ENCODE measurements around the gene CNOT9. TPM values are rescaled to one million over a fixed set of nuclear protein-coding genes. Genes with fewer than 3 reads are reported as not detected.

The CNOT9 gene
- total and polyA plus RNA-seq, 2 of the 13 experiments (the other 11 are each of a cell fraction or from before 2014, with no cell fraction given), result 82.6 to 92.4 TPM

DNA sequence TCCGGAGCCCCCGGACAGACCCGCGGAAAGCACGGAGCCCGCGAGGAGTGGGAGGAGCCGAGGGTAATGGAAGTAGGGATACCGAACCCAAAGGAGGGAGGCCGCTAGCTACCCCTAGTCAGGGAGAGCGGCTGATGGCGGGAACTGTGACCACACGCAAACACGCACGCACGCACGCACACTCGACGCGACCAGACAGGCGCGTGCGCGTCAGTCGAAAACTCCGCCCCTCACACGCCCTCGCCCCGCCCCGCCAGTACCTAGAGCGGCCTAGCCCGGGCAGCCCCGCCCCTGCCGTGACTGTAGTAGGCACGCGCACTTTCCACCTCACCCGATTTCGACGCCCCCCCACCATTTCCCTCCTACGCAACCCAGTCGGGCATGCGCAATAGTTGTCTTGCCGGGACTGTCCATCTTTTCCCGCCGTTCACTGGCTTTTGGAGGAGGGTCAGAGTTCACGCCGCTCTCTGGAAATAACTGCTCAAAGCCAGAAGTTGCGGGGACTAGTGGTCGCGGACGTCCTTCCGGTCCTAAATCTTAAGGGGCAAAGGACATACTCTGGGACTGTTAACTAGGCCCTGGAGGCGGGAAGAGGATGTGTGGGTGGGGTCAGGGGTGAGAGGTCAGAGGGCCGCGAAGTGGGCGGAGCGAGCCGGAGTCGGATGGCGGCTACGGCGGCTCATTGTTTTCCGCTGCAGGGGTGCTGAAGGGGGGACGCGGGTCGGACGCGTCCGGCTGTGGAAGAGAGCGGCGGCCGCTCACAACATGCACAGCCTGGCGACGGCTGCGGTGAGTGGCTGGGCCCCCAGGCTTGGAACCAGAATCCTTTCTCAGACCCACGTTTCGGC lies at the start of gene CNOT9, which contains the start of gene USP37 (continued):
- TF ChIP-seq KIAA2018 (CRISPR knock-in tag; IDR thresholded peaks at IDR 0.05; ENCODE audit: borderline replicate concordance) (peak; percentile 99; the same call in 1 of the 2 replicates), RFXAP (CRISPR knock-in tag; IDR thresholded peaks at IDR 0.05; ENCODE audit: borderline replicate concordance) (peak; percentile 92), ELF1 (CRISPR knock-in tag; IDR thresholded peaks at IDR 0.05) (peak; percentile 75), ZNF343 (CRISPR knock-in tag; IDR thresholded peaks at IDR 0.05) (peak; percentile 93), PHF8 (CRISPR knock-in tag; IDR thresholded peaks at IDR 0.05) (peak; percentile 85), POLR2G (IDR thresholded peaks at IDR 0.05; ENCODE audit: low read depth, low read length) (peak; percentile 92), ZNF776 (CRISPR knock-in tag; IDR thresholded peaks at IDR 0.05) (peak; percentile 92), ATF7-NPFF (CRISPR knock-in tag; IDR thresholded peaks at IDR 0.05; ENCODE audit: low read depth) (peak; percentile 97), SMAD1 (CRISPR knock-in tag; IDR thresholded peaks at IDR 0.05; ENCODE audit: borderline replicate concordance, low read depth) (peak; percentile 93; the same call in 1 of the 2 replicates), ZMAT3 (CRISPR knock-in tag; conservative IDR thresholded peaks at IDR 0.05) (peak; percentile 99), SYNCRIP (IDR thresholded peaks at IDR 0.05; ENCODE audit: insufficient read depth, low read depth, low read length) (no peak), POLR2AphosphoS5 (IDR thresholded peaks at IDR 0.05; ENCODE audit: low read depth, low read length) (peak; percentile 84), FOXP1 (IDR thresholded peaks at IDR 0.05) (no peak), FOXP1 (CRISPR knock-in tag; IDR thresholded peaks at IDR 0.05) (no peak), ZBTB2 (CRISPR knock-in tag; IDR thresholded peaks at IDR 0.05; ENCODE audit: low read depth) (peak; percentile 93), ZNF619 (CRISPR knock-in tag; IDR thresholded peaks at IDR 0.05) (no peak; the same call in 1 of the 2 replicates)
- TF ChIP-seq, protein P1, sequence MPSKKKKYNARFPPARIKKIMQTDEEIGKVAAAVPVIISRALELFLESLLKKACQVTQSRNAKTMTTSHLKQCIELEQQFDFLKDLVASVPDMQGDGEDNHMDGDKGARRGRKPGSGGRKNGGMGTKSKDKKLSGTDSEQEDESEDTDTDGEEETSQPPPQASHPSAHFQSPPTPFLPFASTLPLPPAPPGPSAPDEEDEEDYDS (CRISPR knock-in tag; IDR thresholded peaks at IDR 0.05), result peak; percentile 86
- TF ChIP-seq, protein P2, sequence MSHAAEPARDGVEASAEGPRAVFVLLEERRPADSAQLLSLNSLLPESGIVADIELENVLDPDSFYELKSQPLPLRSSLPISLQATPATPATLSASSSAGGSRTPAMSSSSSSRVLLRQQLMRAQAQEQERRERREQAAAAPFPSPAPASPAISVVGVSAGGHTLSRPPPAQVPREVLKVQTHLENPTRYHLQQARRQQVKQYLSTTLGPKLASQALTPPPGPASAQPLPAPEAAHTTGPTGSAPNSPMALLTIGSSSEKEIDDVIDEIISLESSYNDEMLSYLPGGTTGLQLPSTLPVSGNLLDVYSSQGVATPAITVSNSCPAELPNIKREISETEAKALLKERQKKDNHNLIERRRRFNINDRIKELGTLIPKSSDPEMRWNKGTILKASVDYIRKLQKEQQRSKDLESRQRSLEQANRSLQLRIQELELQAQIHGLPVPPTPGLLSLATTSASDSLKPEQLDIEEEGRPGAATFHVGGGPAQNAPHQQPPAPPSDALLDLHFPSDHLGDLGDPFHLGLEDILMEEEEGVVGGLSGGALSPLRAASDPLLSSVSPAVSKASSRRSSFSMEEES (CRISPR knock-in tag; IDR thresholded peaks at IDR 0.05), result peak; percentile 95

All from HepG2 (cell line).